Mucosa of rectum (tissue), 2 donors: ENCODE results near the gene VPS13C.

Experiments
- H3K27ac ChIP-seq, 2 donors: one replicate each; pipeline ENCODE4 v1.7.0; 2013; ENCODE audit warnings: inconsistent platforms in 2 of 2, low read depth in 2 of 2, low read length in 2 of 2
- H3K27me3 ChIP-seq, 2 donors: one replicate each; pipeline ENCODE4 v1.7.0; 2013; ENCODE audit warnings: low read length in 2 of 2; ENCODE audit not compliant: control insufficient read depth in 2 of 2, insufficient read depth in 2 of 2
- H3K36me3 ChIP-seq, 2 donors: one replicate each; pipeline ENCODE4 v1.7.0; 2013; ENCODE audit warnings: low read length in 2 of 2; ENCODE audit not compliant: control insufficient read depth in 2 of 2, insufficient read depth in 2 of 2
- H3K4me1 ChIP-seq, 2 donors: one replicate each; pipeline ENCODE4 v1.7.0; 2013; ENCODE audit warnings: low read length in 2 of 2, mild to moderate bottlenecking in 1 of 2; ENCODE audit not compliant: control insufficient read depth in 2 of 2, insufficient read depth in 2 of 2
- H3K4me3 ChIP-seq, 2 donors: one replicate each; pipeline ENCODE4 v1.7.0; 2013; ENCODE audit warnings: low read length in 2 of 2
- H3K9ac ChIP-seq, 2 donors: one replicate each; pipeline ENCODE4 v1.7.0; 2013; ENCODE audit warnings: low read length in 2 of 2, low read depth in 1 of 2, mild to moderate bottlenecking in 1 of 2
- H3K9me3 ChIP-seq, 2 donors: one replicate each; pipeline ENCODE4 v1.7.0; 2013; ENCODE audit warnings: low read length in 2 of 2; ENCODE audit not compliant: control insufficient read depth in 2 of 2
- donor health status: healthy.
- donor health status: Normal muscosa, but diverticular disease.

The VPS13C gene

DNA sequence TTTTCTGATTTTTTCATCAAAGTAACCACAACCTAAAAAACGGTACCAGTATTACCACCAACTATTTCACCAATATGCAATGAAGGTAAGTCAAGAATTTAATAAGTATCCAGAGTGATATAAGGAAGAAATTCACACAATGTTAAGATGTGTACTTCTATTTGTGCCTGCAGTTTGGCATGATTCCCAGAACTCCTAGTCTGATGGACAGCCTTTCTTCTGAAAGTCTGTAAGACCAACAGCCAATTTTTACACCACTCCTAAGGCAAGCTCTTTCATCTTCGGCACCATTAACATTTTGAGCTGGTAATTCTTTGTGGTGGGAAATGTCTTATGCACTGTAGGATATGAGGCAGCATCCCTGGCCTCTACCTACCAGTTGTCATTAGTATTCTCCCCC is 108.3 kb downstream of the VPS13C start:
- no peak overlapping the region for H3K4me3 ChIP-seq
- no peak overlapping the region for H3K27ac ChIP-seq
- peaks cover 24 to 29% of the 10 kb centered on the region in 2 donors for H3K36me3 ChIP-seq
- no peaks in the 10 kb centered on the region for H3K4me1 ChIP-seq
- H3K27me3 ChIP-seq, result no peaks in the 10 kb centered on the region
- no peak overlapping the region for H3K9ac ChIP-seq
- no peaks in the 10 kb centered on the region for H3K9me3 ChIP-seq

DNA sequence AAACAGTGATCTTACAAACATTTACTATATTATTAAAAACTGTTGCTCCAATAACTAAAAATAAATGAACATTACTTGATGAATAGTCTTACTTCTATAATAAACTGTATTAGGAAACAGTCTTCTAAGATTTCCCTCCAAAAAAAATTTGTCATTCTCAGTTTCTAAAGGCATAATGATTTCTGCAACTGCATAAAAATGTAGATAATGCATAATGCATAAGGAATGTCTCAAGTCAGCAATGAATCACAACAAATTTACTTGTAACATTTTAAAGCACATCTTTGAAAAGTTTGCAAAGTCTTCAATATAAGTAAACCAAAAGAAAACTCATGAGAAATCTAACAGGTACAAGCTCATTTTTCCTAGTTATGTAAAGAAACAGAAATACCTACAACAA is 113.5 kb downstream of the VPS13C start:
- Histone ChIP-seq H3K27ac (no peak overlapping the region), H3K27me3 (no peaks in the 10 kb centered on the region), H3K36me3 (peaks cover 30 to 35% of the 10 kb centered on the region in 2 donors), H3K9me3 (no peaks in the 10 kb centered on the region), H3K9ac (no peak overlapping the region), H3K4me1 (no peaks in the 10 kb centered on the region), H3K4me3 (no peak overlapping the region)

DNA sequence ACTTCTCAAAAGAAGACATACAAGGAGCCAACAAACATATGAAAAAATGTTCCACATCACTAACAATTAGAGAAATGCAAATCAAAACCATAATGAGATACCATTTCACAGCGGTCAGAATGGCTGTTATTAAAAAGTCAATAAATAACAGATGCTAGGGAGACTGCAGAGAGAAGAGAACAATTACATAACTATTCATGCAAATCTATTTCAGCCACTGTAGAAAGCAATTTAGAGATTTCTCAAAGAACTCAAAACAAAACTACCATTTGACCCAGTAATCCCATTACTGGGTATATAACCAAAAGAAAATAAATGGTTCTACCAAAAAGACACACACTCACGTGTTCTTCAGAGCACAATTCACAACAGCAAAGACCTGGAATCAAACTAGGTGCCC is 116.3 kb downstream of the VPS13C start:
- no peaks in the 10 kb centered on the region for H3K27me3 ChIP-seq
- no peak overlapping the region for H3K27ac ChIP-seq
- H3K4me1 ChIP-seq, result no peaks in the 10 kb centered on the region
- peaks cover 31 to 35% of the 10 kb centered on the region in 2 donors for H3K36me3 ChIP-seq
- no peaks in the 10 kb centered on the region for H3K9me3 ChIP-seq
- no peak overlapping the region for H3K9ac ChIP-seq
- no peak overlapping the region for H3K4me3 ChIP-seq

GRCh38 chr15:61938249-61938648 is 122.0 kb downstream of the VPS13C start:
- no peaks in the 10 kb centered on the region for H3K9me3 ChIP-seq
- H3K36me3 ChIP-seq, result peaks cover 13 to 20% of the 10 kb centered on the region in 2 donors
- no peak overlapping the region for H3K9ac ChIP-seq
- no peaks in the 10 kb centered on the region for H3K27me3 ChIP-seq
- no peaks in the 10 kb centered on the region for H3K4me1 ChIP-seq
- no peak overlapping the region for H3K4me3 ChIP-seq
- H3K27ac ChIP-seq, result no peak overlapping the region

- no peak overlapping the region for H3K9ac ChIP-seq
- H3K27me3 ChIP-seq, result no peaks in the 10 kb centered on the region
- H3K9me3 ChIP-seq, result no peaks in the 10 kb centered on the region
- no peaks in the 10 kb centered on the region for H3K4me1 ChIP-seq
- peaks cover 19 to 23% of the 10 kb centered on the region in 2 donors for H3K36me3 ChIP-seq
- H3K27ac ChIP-seq, result no peak overlapping the region
- H3K4me3 ChIP-seq, result no peak overlapping the region
Observed at GRCh38 chr15:61936528-61937195, 123.6 kb downstream of the VPS13C start.

DNA sequence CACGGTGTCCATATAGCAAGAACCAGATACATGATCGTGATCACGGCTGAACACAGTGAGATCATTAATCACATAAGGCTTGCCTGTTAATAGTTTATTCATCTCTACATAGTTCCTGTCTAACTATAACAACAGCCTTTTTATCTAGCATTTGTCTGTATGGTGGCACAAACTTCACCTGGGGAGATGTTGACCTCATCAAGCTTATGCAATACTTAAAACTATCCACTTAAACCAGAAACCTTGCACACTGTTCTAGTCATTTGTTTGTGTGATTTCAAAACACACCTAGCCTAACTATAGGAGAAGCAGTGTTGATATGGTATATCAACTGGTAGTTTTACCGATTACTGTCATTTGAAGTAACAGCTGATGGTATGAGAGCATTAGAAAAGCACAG is 124.8 kb downstream of the VPS13C start:
- Histone ChIP-seq H3K27me3 (no peaks in the 10 kb centered on the region), H3K4me1 (no peaks in the 10 kb centered on the region), H3K9ac (no peak overlapping the region), H3K27ac (no peak overlapping the region), H3K36me3 (peaks cover 19 to 20% of the 10 kb centered on the region in 2 donors), H3K4me3 (no peak overlapping the region), H3K9me3 (no peaks in the 10 kb centered on the region)

DNA sequence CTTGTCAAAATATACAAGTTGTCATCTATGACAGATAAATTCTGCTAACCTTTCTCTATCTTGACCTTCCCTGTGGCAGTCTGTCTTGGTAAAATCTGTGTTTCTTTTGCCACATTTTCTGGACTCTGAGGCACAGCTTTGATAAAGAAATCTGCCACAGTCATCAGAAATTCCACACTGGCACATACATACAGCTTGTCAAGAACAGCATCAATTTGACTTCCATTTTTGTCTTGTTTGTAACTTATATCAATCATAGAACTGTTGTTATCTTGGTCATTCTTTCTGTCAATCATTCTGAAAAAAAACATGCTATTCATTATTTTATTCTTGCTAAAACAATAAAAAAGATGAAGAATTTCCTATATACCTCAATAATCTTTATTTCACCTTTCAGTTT is 130.8 kb downstream of the VPS13C start:
- Histone ChIP-seq H3K27ac (no peak overlapping the region), H3K27me3 (no peaks in the 10 kb centered on the region), H3K4me3 (no peak overlapping the region), H3K9me3 (no peaks in the 10 kb centered on the region), H3K4me1 (no peaks in the 10 kb centered on the region), H3K9ac (no peak overlapping the region), H3K36me3 (peaks cover 27 to 36% of the 10 kb centered on the region in 2 donors)

GRCh38 chr15:61923173-61923572 is 137.1 kb downstream of the VPS13C start:
- Histone ChIP-seq H3K27me3 (no peaks in the 10 kb centered on the region), H3K9me3 (no peaks in the 10 kb centered on the region), H3K4me3 (no peak overlapping the region), H3K27ac (no peak overlapping the region), H3K4me1 (no peaks in the 10 kb centered on the region), H3K36me3 (peaks cover 40 to 48% of the 10 kb centered on the region in 2 donors), H3K9ac (no peak overlapping the region)

DNA sequence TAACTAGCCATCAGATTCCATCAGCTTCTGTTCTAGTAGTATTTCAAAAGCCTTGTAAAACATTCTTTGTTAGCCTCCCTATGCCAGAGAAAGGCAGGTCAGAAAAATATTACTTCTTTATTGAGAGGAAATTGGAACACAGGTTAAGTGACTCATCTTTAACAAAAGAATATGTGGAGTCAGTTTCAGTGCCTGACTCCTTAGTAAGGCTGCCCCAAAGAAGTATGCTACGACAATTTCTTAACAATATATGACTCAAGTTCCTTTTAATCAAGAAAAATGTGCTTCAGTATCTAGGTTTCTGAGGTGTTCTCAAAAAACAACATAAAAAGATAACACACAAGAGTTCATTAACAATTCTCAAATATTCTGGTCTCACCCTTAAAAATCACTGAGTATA is 139.2 kb downstream of the VPS13C start:
- Histone ChIP-seq H3K9me3 (no peaks in the 10 kb centered on the region), H3K36me3 (peaks cover 39 to 53% of the 10 kb centered on the region in 2 donors), H3K9ac (no peak overlapping the region), H3K27ac (no peak overlapping the region), H3K4me1 (no peaks in the 10 kb centered on the region), H3K4me3 (no peak overlapping the region), H3K27me3 (no peaks in the 10 kb centered on the region)

DNA sequence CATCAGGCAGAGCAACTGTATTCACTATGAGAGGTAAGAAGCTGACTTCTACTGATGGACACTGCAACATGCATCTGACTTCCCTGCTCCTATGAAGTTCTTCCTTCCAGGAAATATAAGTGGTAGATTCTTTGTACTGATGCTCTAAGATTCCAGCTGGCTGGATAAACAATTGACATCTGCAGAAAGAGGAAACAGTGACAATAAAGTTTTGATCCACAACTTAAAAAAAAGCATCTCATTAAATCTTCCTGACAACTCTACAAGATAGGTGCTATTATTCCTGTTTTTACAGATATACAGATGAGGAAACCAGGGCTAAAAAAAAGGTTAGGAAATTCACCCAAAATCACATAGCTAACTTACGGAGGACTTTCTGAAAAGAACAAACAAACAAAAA is 142.8 kb downstream of the VPS13C start:
- Histone ChIP-seq H3K9ac (no peak overlapping the region), H3K27me3 (no peaks in the 10 kb centered on the region), H3K4me1 (no peaks in the 10 kb centered on the region), H3K27ac (no peak overlapping the region), H3K9me3 (no peaks in the 10 kb centered on the region), H3K4me3 (no peak overlapping the region), H3K36me3 (peaks cover 57 to 64% of the 10 kb centered on the region in 2 donors)
